ENCODE results near the gene ENGASE. TPM values are rescaled to one million over a fixed set of nuclear protein-coding genes. Genes with fewer than 3 reads are reported as not detected.

Gene ENGASE
- total RNA-seq, 1 donor from 2014 or later, result 11.7 TPM

DNA sequence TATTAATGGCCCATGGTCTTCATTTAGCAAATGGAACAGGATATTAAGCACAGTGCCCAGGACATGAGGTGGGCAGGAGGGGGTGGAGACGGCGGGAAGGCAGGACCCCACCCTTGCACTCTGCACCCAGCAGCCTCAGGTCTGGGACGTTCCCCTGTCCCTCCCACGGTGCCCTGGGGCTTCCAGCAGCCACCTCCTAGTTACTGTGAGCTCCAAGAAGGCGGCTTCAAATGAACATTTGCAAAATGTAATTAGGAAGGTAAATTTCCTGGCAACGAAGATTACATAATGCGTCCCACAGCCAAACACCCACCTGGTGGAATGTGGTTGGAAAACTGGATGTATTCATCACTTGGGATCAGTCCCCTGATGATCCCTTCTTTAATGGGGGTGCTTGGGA is 59.4 kb downstream of the ENGASE start:
- Histone ChIP-seq H3K36me3 (no peaks in the 10 kb centered on the region), H3K27ac (no peak overlapping the region), H3K4me2 (no peak overlapping the region), H3K4me3 (no peak overlapping the region), H3K4me1 (no peaks in the 10 kb centered on the region), H3K27me3 (no peaks in the 10 kb centered on the region), H3K9me3 (ENCODE audit: low read depth) (no peaks in the 10 kb centered on the region), H3K79me2 (ENCODE audit: low read depth) (no peaks in the 10 kb centered on the region), H3K9ac (no peak overlapping the region), H2AFZ (replicated peaks) (no peak overlapping the region), H4K20me1 (ENCODE audit: low read depth) (no peaks in the 10 kb centered on the region), H3F3A (ENCODE audit: low read depth) (no peaks in the 10 kb centered on the region)
- peaks cover 11% of the 10 kb centered on the region for H3K27me3 Mint-ChIP-seq (ENCODE audit: insufficient read depth, low read depth)
- H3K36me3 Mint-ChIP-seq, result no peaks in the 10 kb centered on the region
- DNase-seq (ENCODE audit: low spot score), result no peak
- no peaks in the 10 kb centered on the region for H3K9me3 Mint-ChIP-seq
- H3K27ac Mint-ChIP-seq, result no peak overlapping the region
- TF ChIP-seq EZH2 (IDR thresholded peaks at IDR 0.05), result no peak
- no peak for TF ChIP-seq CTCF (IDR thresholded peaks at IDR 0.05)
- TF ChIP-seq EZH2phosphoT487 (IDR thresholded peaks at IDR 0.05), result no peak
- H3K4me1 Mint-ChIP-seq, result peaks cover 26% of the 10 kb centered on the region
- no peak overlapping the region for H3K4me3 Mint-ChIP-seq

GRCh38 chr17:79135011-79135410 is 60.4 kb downstream of the ENGASE start:
- Histone ChIP-seq H3F3A (ENCODE audit: low read depth) (no peaks in the 10 kb centered on the region), H3K9ac (no peak overlapping the region), H4K20me1 (ENCODE audit: low read depth) (no peaks in the 10 kb centered on the region), H3K4me1 (no peaks in the 10 kb centered on the region), H3K4me2 (no peak overlapping the region), H3K79me2 (ENCODE audit: low read depth) (no peaks in the 10 kb centered on the region), H3K36me3 (no peaks in the 10 kb centered on the region), H3K9me3 (ENCODE audit: low read depth) (no peaks in the 10 kb centered on the region), H3K27me3 (no peaks in the 10 kb centered on the region), H3K4me3 (no peak overlapping the region), H2AFZ (replicated peaks) (no peak overlapping the region), H3K27ac (no peak overlapping the region)
- Mint-ChIP-seq H3K27me3 (ENCODE audit: insufficient read depth, low read depth) (peaks cover 12% of the 10 kb centered on the region), H3K4me3 (no peak overlapping the region), H3K4me1 (peaks cover 26% of the 10 kb centered on the region), H3K36me3 (no peaks in the 10 kb centered on the region), H3K9me3 (no peaks in the 10 kb centered on the region), H3K27ac (no peak overlapping the region)
- TF ChIP-seq EZH2phosphoT487 (IDR thresholded peaks at IDR 0.05), result no peak
- TF ChIP-seq EZH2 (IDR thresholded peaks at IDR 0.05), result no peak
- no peak for TF ChIP-seq CTCF (IDR thresholded peaks at IDR 0.05)
- no peak for DNase-seq (ENCODE audit: low spot score)

DNA sequence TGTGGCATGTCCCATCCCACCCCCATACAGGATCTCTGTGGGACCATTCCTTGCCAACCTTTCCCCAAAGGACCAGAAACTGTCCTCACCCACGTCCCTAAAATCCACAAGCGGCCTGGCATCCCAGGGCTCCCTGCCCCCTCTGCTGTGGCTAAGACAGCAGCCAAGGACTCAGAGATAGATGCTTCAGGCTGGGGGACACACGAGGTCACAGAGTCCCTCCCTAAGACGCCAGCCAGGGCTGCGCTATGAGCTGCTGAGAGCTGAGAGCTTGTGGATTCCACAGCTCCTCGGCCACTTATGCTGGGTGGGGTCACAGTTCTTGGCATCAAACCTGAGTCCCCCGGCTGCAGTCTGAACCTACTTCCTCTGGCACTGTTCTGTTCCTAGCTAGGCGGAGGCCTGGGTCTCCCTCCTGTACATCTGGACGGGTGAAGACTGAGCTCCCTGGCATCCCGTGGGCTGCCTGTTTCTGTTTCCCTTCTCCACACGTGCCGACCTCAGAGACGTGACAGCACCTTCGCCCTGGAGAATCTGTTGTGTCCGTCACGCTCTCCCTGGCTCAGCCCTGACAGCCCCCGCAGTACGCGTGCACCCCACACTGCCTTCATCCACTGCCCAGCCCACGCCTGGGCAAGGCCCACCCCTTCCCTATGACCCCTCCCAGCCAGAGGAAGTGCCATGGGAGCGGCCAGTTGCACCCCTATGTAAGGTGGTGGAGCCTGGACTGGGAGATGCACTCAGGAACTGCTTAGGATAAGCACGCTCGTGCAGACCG is 61.2 kb downstream of the ENGASE start:
- no peak for DNase-seq (ENCODE audit: low spot score)
- Histone ChIP-seq H3K36me3 (no peaks in the 10 kb centered on the region), H3K27ac (no peak overlapping the region), H3F3A (ENCODE audit: low read depth) (no peaks in the 10 kb centered on the region), H3K9ac (no peak overlapping the region), H3K4me1 (no peaks in the 10 kb centered on the region), H3K9me3 (ENCODE audit: low read depth) (no peaks in the 10 kb centered on the region), H4K20me1 (ENCODE audit: low read depth) (no peaks in the 10 kb centered on the region), H2AFZ (replicated peaks) (no peak overlapping the region), H3K4me2 (no peak overlapping the region), H3K27me3 (no peaks in the 10 kb centered on the region), H3K4me3 (no peak overlapping the region), H3K79me2 (ENCODE audit: low read depth) (no peaks in the 10 kb centered on the region)
- peaks cover 12% of the 10 kb centered on the region for H3K27me3 Mint-ChIP-seq (ENCODE audit: insufficient read depth, low read depth)
- H3K4me1 Mint-ChIP-seq, result peaks cover 26% of the 10 kb centered on the region
- H3K9me3 Mint-ChIP-seq, result no peaks in the 10 kb centered on the region
- TF ChIP-seq CTCF (IDR thresholded peaks at IDR 0.05) (no peak), EZH2phosphoT487 (IDR thresholded peaks at IDR 0.05) (no peak), EZH2 (IDR thresholded peaks at IDR 0.05) (no peak)
- H3K27ac Mint-ChIP-seq, result peak overlapping the region; percentile 29
- no peaks in the 10 kb centered on the region for H3K36me3 Mint-ChIP-seq
- H3K4me3 Mint-ChIP-seq, result no peak overlapping the region

Other genes starting within 250 kb of the ENGASE start
- 16.6 and 20.4 TPM in 2 replicates for gene USP36, start 234.0 kb upstream of the ENGASE start, total RNA-seq (ENCODE audit: low replicate concordance)
- 0.28 and 0.39 TPM in 2 replicates for gene CEP295NL, start 171.6 kb upstream of the ENGASE start, total RNA-seq (ENCODE audit: low replicate concordance)
- 19.8 and 22.3 TPM in 2 replicates for gene TIMP2, start 149.4 kb upstream of the ENGASE start, total RNA-seq (ENCODE audit: low replicate concordance)
- 17.5 and 64.3 TPM in 2 replicates for gene LGALS3BP, start 94.9 kb upstream of the ENGASE start, total RNA-seq (ENCODE audit: low replicate concordance)
- gene CANT1, start 65.1 kb upstream of the ENGASE start, total RNA-seq (ENCODE audit: low replicate concordance), result 24.3 and 61.3 TPM in 2 replicates
- 1.4 and 2.6 TPM in 2 replicates for gene C1QTNF1, start 50.7 kb upstream of the ENGASE start, total RNA-seq (ENCODE audit: low replicate concordance)

Data from neural progenitor cell (in vitro differentiated cells).